ENCODE data around the gene MSI2.

GRCh38 chr17:57273490-57273889 is 17.2 kb downstream of the MSI2 start:
- TF ChIP-seq, protein P1, sequence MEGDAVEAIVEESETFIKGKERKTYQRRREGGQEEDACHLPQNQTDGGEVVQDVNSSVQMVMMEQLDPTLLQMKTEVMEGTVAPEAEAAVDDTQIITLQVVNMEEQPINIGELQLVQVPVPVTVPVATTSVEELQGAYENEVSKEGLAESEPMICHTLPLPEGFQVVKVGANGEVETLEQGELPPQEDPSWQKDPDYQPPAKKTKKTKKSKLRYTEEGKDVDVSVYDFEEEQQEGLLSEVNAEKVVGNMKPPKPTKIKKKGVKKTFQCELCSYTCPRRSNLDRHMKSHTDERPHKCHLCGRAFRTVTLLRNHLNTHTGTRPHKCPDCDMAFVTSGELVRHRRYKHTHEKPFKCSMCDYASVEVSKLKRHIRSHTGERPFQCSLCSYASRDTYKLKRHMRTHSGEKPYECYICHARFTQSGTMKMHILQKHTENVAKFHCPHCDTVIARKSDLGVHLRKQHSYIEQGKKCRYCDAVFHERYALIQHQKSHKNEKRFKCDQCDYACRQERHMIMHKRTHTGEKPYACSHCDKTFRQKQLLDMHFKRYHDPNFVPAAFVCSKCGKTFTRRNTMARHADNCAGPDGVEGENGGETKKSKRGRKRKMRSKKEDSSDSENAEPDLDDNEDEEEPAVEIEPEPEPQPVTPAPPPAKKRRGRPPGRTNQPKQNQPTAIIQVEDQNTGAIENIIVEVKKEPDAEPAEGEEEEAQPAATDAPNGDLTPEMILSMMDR (IDR thresholded peaks at IDR 0.05): no peak
- TF ChIP-seq POLR2A (IDR thresholded peaks at IDR 0.05): no peak

All from right lobe of liver (tissue), 4 donors.